ENCODE results near the gene SLC35B2. TPM values are rescaled to one million over a fixed set of nuclear protein-coding genes. Genes with fewer than 3 reads are reported as not detected.
A peak's percentile ranks its signal among the peaks of the same experiment; 100 is the strongest.

SLC35B2 gene
- total RNA-seq, 1 experiment from 2014 or later, result 28.9 TPM

DNA sequence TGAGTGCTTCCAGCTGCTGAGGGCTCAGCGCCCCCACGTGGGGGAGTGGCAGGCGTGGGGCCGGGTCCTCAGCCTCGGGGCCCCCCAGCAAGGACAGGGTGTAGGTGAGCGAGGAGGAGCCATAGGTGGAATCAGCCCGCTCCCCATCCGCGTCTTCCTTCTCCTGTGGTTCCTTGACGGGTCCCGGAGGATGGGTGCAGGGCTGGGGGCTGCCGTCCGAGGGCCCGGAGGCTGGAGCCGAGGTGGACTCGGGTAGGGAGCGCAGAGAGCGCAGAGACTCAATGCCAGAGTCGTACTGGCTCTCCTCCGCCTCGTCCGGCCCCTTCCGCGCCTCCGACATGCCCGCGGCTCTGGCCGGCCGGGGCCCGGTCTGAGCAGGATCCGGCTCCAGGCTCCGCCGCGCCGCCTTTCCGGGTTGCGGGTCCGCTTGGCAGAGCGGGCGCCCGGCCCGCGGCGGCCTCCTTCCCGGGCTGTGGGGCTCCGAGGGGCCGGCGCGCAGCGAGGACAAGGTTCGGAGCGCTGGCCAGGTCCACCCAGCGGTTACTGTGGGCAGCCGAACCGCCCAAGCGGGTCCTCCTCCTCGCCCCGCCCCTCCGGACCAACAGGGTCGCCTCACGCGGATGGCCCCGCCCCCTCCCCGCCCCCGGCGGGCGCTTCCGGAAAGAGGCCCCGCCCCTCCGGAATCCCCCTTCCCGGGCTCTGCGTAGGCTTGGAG, 7.8 kb upstream of the SLC35B2 start, which contains the start of gene NFKBIE (continued):
- TF ChIP-seq, protein P1, sequence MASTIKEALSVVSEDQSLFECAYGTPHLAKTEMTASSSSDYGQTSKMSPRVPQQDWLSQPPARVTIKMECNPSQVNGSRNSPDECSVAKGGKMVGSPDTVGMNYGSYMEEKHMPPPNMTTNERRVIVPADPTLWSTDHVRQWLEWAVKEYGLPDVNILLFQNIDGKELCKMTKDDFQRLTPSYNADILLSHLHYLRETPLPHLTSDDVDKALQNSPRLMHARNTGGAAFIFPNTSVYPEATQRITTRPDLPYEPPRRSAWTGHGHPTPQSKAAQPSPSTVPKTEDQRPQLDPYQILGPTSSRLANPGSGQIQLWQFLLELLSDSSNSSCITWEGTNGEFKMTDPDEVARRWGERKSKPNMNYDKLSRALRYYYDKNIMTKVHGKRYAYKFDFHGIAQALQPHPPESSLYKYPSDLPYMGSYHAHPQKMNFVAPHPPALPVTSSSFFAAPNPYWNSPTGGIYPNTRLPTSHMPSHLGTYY (CRISPR knock-in tag; IDR thresholded peaks at IDR 0.05), result no peak
- peak; percentile 45; the same call in 1 of the 2 replicates for TF ChIP-seq CREM (CRISPR knock-in tag; IDR thresholded peaks at IDR 0.05)
- TF ChIP-seq NFATC4 (CRISPR knock-in tag; IDR thresholded peaks at IDR 0.05), result no peak
- no peak for TF ChIP-seq ZNF532 (CRISPR knock-in tag; IDR thresholded peaks at IDR 0.05; ENCODE audit: borderline replicate concordance)
- TF ChIP-seq EMX1 (CRISPR knock-in tag; IDR thresholded peaks at IDR 0.05), result no peak
- TF ChIP-seq, protein P2, sequence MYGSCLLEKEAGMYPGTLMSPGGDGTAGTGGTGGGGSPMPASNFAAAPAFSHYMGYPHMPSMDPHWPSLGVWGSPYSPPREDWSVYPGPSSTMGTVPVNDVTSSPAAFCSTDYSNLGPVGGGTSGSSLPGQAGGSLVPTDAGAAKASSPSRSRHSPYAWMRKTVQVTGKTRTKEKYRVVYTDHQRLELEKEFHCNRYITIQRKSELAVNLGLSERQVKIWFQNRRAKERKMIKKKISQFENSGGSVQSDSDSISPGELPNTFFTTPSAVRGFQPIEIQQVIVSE (CRISPR knock-in tag; IDR thresholded peaks at IDR 0.05; ENCODE audit: borderline replicate concordance), result no peak
- TF ChIP-seq CTCF (IDR thresholded peaks at IDR 0.05), result no peak
- TF ChIP-seq FOXP1 (CRISPR knock-in tag; IDR thresholded peaks at IDR 0.05; ENCODE audit: borderline replicate concordance), result peak; percentile 25; the same call in 1 of the 2 replicates
- TF ChIP-seq NR1H2 (CRISPR knock-in tag; IDR thresholded peaks at IDR 0.05), result no peak
- 0 out of 2 replicates have a peak, but pooled peaks have one; percentile 28 for TF ChIP-seq MAX (CRISPR knock-in tag; IDR thresholded peaks at IDR 0.05)
- TF ChIP-seq PRRX2 (CRISPR knock-in tag; IDR thresholded peaks at IDR 0.05), result no peak
- no peak for TF ChIP-seq SOX15 (CRISPR knock-in tag; IDR thresholded peaks at IDR 0.05)
- no peak for TF ChIP-seq CBFB (CRISPR knock-in tag; IDR thresholded peaks at IDR 0.05; ENCODE audit: low read depth)
- TF ChIP-seq ZSCAN18 (CRISPR knock-in tag; IDR thresholded peaks at IDR 0.05), result no peak
- no peak for TF ChIP-seq ATF1 (CRISPR knock-in tag; IDR thresholded peaks at IDR 0.05)
- no peak for TF ChIP-seq E2F4 (CRISPR knock-in tag; IDR thresholded peaks at IDR 0.05; ENCODE audit: borderline replicate concordance, low read depth)
- no peak for TF ChIP-seq SMAD4 (CRISPR knock-in tag; IDR thresholded peaks at IDR 0.05)
- TF ChIP-seq FOXJ3 (CRISPR knock-in tag; IDR thresholded peaks at IDR 0.05; ENCODE audit: borderline replicate concordance), result no peak
- no peak for TF ChIP-seq PREB (CRISPR knock-in tag; IDR thresholded peaks at IDR 0.05; ENCODE audit: borderline replicate concordance)
- TF ChIP-seq, protein P3, sequence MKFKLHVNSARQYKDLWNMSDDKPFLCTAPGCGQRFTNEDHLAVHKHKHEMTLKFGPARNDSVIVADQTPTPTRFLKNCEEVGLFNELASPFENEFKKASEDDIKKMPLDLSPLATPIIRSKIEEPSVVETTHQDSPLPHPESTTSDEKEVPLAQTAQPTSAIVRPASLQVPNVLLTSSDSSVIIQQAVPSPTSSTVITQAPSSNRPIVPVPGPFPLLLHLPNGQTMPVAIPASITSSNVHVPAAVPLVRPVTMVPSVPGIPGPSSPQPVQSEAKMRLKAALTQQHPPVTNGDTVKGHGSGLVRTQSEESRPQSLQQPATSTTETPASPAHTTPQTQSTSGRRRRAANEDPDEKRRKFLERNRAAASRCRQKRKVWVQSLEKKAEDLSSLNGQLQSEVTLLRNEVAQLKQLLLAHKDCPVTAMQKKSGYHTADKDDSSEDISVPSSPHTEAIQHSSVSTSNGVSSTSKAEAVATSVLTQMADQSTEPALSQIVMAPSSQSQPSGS (CRISPR knock-in tag; IDR thresholded peaks at IDR 0.05; ENCODE audit: borderline replicate concordance, low read depth), result no peak
- TF ChIP-seq, protein P4, sequence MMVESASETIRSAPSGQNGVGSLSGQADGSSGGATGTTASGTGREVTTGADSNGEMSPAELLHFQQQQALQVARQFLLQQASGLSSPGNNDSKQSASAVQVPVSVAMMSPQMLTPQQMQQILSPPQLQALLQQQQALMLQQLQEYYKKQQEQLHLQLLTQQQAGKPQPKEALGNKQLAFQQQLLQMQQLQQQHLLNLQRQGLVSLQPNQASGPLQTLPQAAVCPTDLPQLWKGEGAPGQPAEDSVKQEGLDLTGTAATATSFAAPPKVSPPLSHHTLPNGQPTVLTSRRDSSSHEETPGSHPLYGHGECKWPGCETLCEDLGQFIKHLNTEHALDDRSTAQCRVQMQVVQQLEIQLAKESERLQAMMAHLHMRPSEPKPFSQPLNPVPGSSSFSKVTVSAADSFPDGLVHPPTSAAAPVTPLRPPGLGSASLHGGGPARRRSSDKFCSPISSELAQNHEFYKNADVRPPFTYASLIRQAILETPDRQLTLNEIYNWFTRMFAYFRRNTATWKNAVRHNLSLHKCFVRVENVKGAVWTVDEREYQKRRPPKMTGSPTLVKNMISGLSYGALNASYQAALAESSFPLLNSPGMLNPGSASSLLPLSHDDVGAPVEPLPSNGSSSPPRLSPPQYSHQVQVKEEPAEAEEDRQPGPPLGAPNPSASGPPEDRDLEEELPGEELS (CRISPR knock-in tag; IDR thresholded peaks at IDR 0.05), result peak; percentile 28; the same call in 1 of the 2 replicates
- no peak for TF ChIP-seq ZNF219 (CRISPR knock-in tag; IDR thresholded peaks at IDR 0.05; ENCODE audit: borderline replicate concordance)
